ENCODE measurements around the gene PHF1.

The PHF1 gene

GRCh38 chr6:33446356-33446755 lies 35.5 kb downstream of the PHF1 start:
- H3K36me3 ChIP-seq (ENCODE audit: control insufficient read depth, low read length): peaks cover 61% of the 10 kb centered on the region
- H3K9me2 ChIP-seq (replicated peaks; ENCODE audit: control insufficient read depth, low read length): no peaks in the 10 kb centered on the region
- H3K4me2 ChIP-seq (ENCODE audit: low read length): no peak overlapping the region
- H3K27ac ChIP-seq (ENCODE audit: low read depth, low read length): no peak overlapping the region
- no peak overlapping the region for H3K4me3 ChIP-seq (ENCODE audit: low read length)
- no peaks in the 10 kb centered on the region for H3K79me2 ChIP-seq (ENCODE audit: control insufficient read depth, low read length)
- no peaks in the 10 kb centered on the region for H3K4me1 ChIP-seq (ENCODE audit: control insufficient read depth, low read length)
- peaks cover 8% of the 10 kb centered on the region for H3F3A ChIP-seq (ENCODE audit: control insufficient read depth, insufficient read depth)
- H4K20me1 ChIP-seq (ENCODE audit: control insufficient read depth, insufficient read depth, low read depth, low read length): no peaks in the 10 kb centered on the region
- H3K27me3 ChIP-seq (ENCODE audit: control insufficient read depth, low read length): no peaks in the 10 kb centered on the region
- H3K9me3 ChIP-seq (ENCODE audit: control insufficient read depth, insufficient read depth, low read length): no peaks in the 10 kb centered on the region
- no peak for TF ChIP-seq EZH2phosphoT487 (IDR thresholded peaks at IDR 0.05; ENCODE audit: borderline replicate concordance, low read length)
- TF ChIP-seq CTCF (IDR thresholded peaks at IDR 0.05; ENCODE audit: low read depth, low read length, poor library complexity, severe bottlenecking): no peak

- H3K27ac ChIP-seq (ENCODE audit: low read depth, low read length): no peak overlapping the region
Measured at GRCh38 chr6:33450434-33450833, 39.6 kb downstream of the PHF1 start.

GRCh38 chr6:33451606-33452005 lies 40.8 kb downstream of the PHF1 start:
- H3F3A ChIP-seq (ENCODE audit: control insufficient read depth, insufficient read depth): peaks cover 10% of the 10 kb centered on the region
- no peak overlapping the region for H3K4me2 ChIP-seq (ENCODE audit: low read length)
- no peaks in the 10 kb centered on the region for H4K20me1 ChIP-seq (ENCODE audit: control insufficient read depth, insufficient read depth, low read depth, low read length)
- H3K4me1 ChIP-seq (ENCODE audit: control insufficient read depth, low read length): peaks cover 15% of the 10 kb centered on the region
- H3K9me3 ChIP-seq (ENCODE audit: control insufficient read depth, insufficient read depth, low read length): no peaks in the 10 kb centered on the region
- H3K27ac ChIP-seq (ENCODE audit: low read depth, low read length): no peak overlapping the region
- TF ChIP-seq CTCF (IDR thresholded peaks at IDR 0.05; ENCODE audit: low read depth, low read length, poor library complexity, severe bottlenecking) (no peak), EZH2phosphoT487 (IDR thresholded peaks at IDR 0.05; ENCODE audit: borderline replicate concordance, low read length) (no peak)
- H3K36me3 ChIP-seq (ENCODE audit: control insufficient read depth, low read length): peaks cover 38% of the 10 kb centered on the region
- no peaks in the 10 kb centered on the region for H3K9me2 ChIP-seq (replicated peaks; ENCODE audit: control insufficient read depth, low read length)
- H3K79me2 ChIP-seq (ENCODE audit: control insufficient read depth, low read length): peaks cover 37% of the 10 kb centered on the region
- H3K27me3 ChIP-seq (ENCODE audit: control insufficient read depth, low read length): no peaks in the 10 kb centered on the region
- no peak overlapping the region for H3K4me3 ChIP-seq (ENCODE audit: low read length)

More at GRCh38 chr6:33450434-33450833, 39.6 kb downstream of the PHF1 start:
- Histone ChIP-seq H3K4me1 (ENCODE audit: control insufficient read depth, low read length) (peaks cover 13% of the 10 kb centered on the region), H3K9me2 (replicated peaks; ENCODE audit: control insufficient read depth, low read length) (no peaks in the 10 kb centered on the region), H3K4me2 (ENCODE audit: low read length) (no peak overlapping the region), H3K9me3 (ENCODE audit: control insufficient read depth, insufficient read depth, low read length) (no peaks in the 10 kb centered on the region), H3K4me3 (ENCODE audit: low read length) (no peak overlapping the region), H3K36me3 (ENCODE audit: control insufficient read depth, low read length) (peaks cover 32% of the 10 kb centered on the region), H4K20me1 (ENCODE audit: control insufficient read depth, insufficient read depth, low read depth, low read length) (no peaks in the 10 kb centered on the region), H3K79me2 (ENCODE audit: control insufficient read depth, low read length) (peaks cover 25% of the 10 kb centered on the region), H3K27me3 (ENCODE audit: control insufficient read depth, low read length) (no peaks in the 10 kb centered on the region), H3F3A (ENCODE audit: control insufficient read depth, insufficient read depth) (peaks cover 10% of the 10 kb centered on the region)
- TF ChIP-seq CTCF (IDR thresholded peaks at IDR 0.05; ENCODE audit: low read depth, low read length, poor library complexity, severe bottlenecking) (no peak), EZH2phosphoT487 (IDR thresholded peaks at IDR 0.05; ENCODE audit: borderline replicate concordance, low read length) (no peak)
